ENCODE results near the gene CACNA2D3. TPM values are rescaled to one million over a fixed set of nuclear protein-coding genes. Genes with fewer than 3 reads are reported as not detected.

The CACNA2D3 gene
- total and polyA plus RNA-seq, 4 donors, result 0.06 to 0.37 (median 0.08) TPM; not detected in 1

- H3K27me3 ChIP-seq (ENCODE audit: control insufficient read depth in 4 of 4, insufficient read depth in 4 of 4, low read length in 3 of 4), result no peaks in the 10 kb centered on the region
- no peak overlapping the region for H3K27ac ChIP-seq (ENCODE audit: low read depth in 1 of 2, low read length in 2 of 2)
- H3K36me3 ChIP-seq (ENCODE audit: control insufficient read depth in 4 of 4, insufficient read depth in 3 of 4, low read depth in 1 of 4, low read length in 3 of 4), result no peaks in the 10 kb centered on the region
- H3K9me3 ChIP-seq (ENCODE audit: control insufficient read depth in 4 of 4, low read length in 3 of 4), result no peaks in the 10 kb centered on the region
- 72% methylated on average over 3 of the region's 3 CpGs for WGBS
- H3K4me3 ChIP-seq (ENCODE audit: low read depth in 1 of 3, low read length in 3 of 3), result no peak overlapping the region
- TF ChIP-seq RAD21 (IDR thresholded peaks at IDR 0.05) (no peak), YY1 (IDR thresholded peaks at IDR 0.05) (no peak), MAX (IDR thresholded peaks at IDR 0.05) (no peak), HNF4G (IDR thresholded peaks at IDR 0.05) (no peak), SP1 (IDR thresholded peaks at IDR 0.05) (no peak), RXRA (IDR thresholded peaks at IDR 0.05) (no peak), NR2F2 (IDR thresholded peaks at IDR 0.05) (no peak), TAF1 (conservative IDR thresholded peaks at IDR 0.05) (no peak), FOXA2 (IDR thresholded peaks at IDR 0.05) (no peak), HNF4A (conservative IDR thresholded peaks at IDR 0.05) (no peak), JUND (IDR thresholded peaks at IDR 0.05) (no peak), CTCF (IDR thresholded peaks at IDR 0.05; ENCODE audit: low read depth, low read length, missing input control) (no peak), ZBTB33 (IDR thresholded peaks at IDR 0.05) (no peak), FOXA1 (IDR thresholded peaks at IDR 0.05) (no peak), EGR1 (IDR thresholded peaks at IDR 0.05; ENCODE audit: low read depth in 2 of 2) (no peak), GABPA (IDR thresholded peaks at IDR 0.05 in 1 of 2, conservative IDR thresholded peaks at IDR 0.05 in 1 of 2) (no peak), REST (IDR thresholded peaks at IDR 0.05) (no peak), ATF3 (IDR thresholded peaks at IDR 0.05) (no peak)
- DNase-seq (ENCODE audit: low spot score), result no peak
- no peak overlapping the region for H3K9ac ChIP-seq (ENCODE audit: low read depth in 1 of 2, low read length in 2 of 2)
- no peaks in the 10 kb centered on the region for H3K4me1 ChIP-seq (ENCODE audit: control insufficient read depth in 4 of 4, insufficient read depth in 4 of 4, low read length in 3 of 4)
These were observed 506.6 kb downstream of the CACNA2D3 start for GRCh38 chr3:54628888-54629441.
